Stimulated activated CD8-positive, alpha-beta memory T cell treated with anti-CD3 and anti-CD28 coated beads, Interleukin-15, amount 100 ng/mL, for 24 hours (primary cell): ENCODE measurements around the gene CBX3.
"Not testable (repeated sequence)": the region's sequence is repeated elsewhere in the genome, so short reads cannot be mapped to it uniquely, and the experiment has no call there.

Experiments
- DNase-seq: peaks from one replicate; pipeline ENCODE4 v3.0.0-alpha.2; 2020; ENCODE audit warnings: low read depth

Gene CBX3

DNA sequence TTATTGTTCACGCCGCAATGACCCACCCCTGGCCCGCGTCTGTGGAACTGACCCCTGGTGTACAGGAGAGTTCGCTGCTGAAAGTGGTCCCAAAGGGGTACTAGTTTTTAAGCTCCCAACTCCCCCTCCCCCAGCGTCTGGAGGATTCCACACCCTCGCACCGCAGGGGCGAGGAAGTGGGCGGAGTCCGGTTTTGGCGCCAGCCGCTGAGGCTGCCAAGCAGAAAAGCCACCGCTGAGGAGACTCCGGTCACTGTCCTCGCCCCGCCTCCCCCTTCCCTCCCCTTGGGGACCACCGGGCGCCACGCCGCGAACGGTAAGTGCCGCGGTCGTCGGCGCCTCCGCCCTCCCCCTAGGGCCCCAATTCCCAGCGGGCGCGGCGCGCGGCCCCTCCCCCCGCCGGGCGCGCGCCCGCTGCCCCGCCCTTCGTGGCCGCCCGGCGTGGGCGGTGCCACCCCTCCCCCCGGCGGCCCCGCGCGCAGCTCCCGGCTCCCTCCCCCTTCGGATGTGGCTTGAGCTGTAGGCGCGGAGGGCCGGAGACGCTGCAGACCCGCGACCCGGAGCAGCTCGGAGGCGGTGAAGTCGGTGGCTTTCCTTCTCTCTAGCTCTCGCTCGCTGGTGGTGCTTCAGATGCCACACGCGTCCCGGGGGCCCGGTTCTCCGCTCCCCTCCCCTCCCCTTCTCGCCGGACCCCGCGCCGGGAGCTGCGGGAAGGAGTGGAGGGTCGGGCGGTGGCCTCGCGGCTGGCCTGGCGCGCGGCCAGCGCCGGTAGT lies at the start of gene CBX3:
TSS of gene CBX3 (plus strand) at position 499 of the 772 bp plus-strand sequence. CDS start 1,254 bp downstream, outside the sequence.
- peak; percentile 77 for DNase-seq

- peak; percentile 65 for DNase-seq
These were observed 49.4 kb upstream of the CBX3 start, which contains the start of gene NFE2L3 for GRCh38 chr7:26151953-26152781. Gene NFE2L3 (plus strand): TSS chr7:26152198. CDS start chr7:26152499, 301 bp downstream.

GRCh38 chr7:26152782-26153240 lies 48.7 kb upstream of the CBX3 start:
- DNase-seq: not testable (repeated sequence)

GRCh38 chr7:26153241-26153822 lies 48.2 kb upstream of the CBX3 start:
- no peak for DNase-seq

- DNase-seq: no peak
These were observed 47.4 kb upstream of the CBX3 start for GRCh38 chr7:26153823-26154783.

DNA sequence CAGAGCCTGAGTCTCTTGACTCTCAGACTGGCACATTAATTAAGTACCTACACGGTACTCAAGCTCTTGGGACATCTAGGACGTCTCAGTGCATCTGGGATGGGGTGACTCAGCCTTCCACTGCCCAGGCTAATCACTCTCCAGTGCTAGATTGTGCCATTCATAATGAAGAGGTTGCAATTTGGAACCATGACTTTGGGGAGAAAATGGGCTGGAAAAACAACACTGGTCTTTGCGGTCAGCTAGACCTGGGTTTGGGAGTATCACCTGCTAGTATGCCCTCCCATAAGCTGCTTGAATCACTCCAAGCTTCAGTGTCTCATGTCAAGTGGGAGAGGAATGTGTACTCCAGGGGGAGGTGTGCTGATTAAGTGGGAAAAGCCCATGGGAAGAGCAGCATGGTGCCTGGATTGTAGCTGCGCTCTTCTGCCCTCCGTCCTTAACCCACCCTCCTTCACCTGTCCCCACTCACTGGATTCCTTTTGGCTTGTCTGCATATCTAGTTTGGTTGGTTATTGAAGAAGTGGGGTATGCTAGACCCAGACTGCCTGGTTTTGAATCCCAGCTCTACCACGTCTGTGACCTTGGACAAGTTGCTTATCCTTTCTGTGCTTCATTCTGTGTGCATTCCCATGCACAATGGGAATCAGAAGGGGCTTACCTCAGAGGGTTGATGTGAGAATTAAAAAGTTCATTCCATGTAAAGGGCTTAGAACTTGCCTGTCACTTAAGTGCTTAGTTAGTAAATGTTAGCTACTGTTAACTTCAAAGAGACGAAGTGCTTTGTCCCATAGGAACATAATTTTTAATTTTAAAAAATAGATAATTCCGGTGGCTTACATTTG lies 45.8 kb upstream of the CBX3 start:
- DNase-seq: no peak

DNA sequence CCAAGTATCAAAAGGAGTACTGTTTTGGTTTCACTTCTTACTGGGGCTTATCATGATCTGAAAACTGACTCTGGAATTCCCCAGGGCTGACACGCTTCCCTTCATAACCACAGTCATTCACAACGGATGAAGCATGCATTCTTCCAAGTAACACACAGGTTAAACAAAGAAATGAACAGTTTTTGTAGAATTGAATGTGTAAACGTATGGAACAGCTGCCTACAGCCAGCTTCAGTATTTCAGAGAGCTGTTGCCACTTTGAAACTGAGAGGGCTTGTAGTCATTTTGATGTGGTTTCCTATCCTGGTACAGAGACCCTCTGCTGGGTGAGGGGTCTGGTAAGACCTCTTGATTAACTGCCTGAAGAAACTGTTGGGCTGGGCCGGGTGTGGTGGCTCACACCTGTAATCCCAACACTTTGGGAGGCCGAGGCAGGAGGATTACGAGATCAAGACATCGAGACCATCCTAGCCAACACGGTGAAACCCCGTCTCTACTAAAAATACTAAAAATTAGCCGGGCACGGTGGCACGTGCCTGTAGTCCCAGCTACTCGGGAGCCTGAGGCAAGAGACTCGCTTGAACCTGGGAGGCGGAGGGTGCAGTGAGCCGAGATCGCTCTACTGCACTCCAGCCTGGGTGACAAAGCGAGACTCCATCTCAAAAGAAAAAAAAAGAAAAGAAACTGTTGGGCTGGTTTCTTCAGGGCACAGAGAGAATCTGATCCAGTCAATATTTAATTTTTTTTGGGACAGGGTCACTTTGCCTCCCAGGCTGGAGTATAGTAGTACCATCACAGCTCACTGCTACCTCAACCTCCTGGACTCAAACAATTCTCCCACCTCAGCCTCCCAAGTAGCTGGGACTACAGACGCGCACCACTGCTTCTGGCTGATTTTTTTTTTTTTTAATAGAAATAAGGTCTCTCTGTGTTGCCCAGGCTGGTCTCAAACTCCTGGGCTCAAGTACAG lies 44.8 kb upstream of the CBX3 start:
- no peak for DNase-seq

DNA sequence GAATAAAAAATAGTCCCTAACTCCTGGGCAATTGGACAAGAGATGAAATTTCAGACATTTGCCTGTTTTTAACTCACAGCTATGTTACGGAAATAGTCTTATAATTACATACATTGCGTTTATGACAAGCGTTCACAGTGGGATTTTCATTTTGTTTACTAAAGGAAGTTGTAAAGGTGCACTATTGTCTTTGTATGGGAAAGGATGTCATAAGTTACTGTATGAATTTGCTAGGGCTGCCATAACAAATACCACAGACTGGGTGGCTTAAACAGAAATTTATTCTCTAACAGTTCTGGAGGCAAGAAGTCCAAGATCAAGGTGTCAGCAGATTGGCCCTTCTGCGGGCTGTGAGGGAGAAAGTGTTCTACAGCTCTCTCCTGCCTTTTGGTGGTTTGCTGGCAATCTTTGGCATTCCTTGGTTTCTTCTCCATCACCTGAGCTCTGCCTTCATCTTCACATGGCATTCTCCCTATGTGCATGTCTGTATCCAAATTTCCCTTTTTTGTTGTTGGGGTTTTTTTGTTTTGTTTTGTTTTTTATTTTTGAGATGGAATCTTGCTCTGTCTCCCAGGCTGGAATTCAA lies 43.9 kb upstream of the CBX3 start:
- no peak for DNase-seq

GRCh38 chr7:26159243-26159642 lies 42.3 kb upstream of the CBX3 start:
- DNase-seq: no peak

GRCh38 chr7:26160896-26161295 lies 40.6 kb upstream of the CBX3 start:
- no peak for DNase-seq

- DNase-seq: no peak
These were observed 39.1 kb upstream of the CBX3 start for GRCh38 chr7:26162431-26162830.

DNA sequence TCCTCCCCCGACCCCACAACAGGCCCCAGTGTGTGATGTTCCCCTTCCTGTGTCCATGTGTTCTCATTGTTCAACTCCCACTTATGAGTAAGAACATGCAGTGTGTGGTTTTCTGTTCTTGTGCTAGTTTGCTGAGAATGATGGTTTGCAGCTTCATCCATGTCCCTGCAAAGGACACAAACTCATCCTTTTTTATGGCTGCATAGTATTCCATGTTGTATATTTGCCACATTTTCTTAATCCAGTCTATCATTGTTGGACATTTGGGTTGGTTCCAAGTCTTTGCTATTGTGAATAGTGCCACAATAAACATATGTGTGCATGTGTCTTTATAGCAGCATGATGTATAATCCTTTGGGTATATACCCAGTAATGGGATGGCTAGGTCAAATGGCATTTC lies 37.7 kb upstream of the CBX3 start:
- DNase-seq: not testable (repeated sequence)

DNA sequence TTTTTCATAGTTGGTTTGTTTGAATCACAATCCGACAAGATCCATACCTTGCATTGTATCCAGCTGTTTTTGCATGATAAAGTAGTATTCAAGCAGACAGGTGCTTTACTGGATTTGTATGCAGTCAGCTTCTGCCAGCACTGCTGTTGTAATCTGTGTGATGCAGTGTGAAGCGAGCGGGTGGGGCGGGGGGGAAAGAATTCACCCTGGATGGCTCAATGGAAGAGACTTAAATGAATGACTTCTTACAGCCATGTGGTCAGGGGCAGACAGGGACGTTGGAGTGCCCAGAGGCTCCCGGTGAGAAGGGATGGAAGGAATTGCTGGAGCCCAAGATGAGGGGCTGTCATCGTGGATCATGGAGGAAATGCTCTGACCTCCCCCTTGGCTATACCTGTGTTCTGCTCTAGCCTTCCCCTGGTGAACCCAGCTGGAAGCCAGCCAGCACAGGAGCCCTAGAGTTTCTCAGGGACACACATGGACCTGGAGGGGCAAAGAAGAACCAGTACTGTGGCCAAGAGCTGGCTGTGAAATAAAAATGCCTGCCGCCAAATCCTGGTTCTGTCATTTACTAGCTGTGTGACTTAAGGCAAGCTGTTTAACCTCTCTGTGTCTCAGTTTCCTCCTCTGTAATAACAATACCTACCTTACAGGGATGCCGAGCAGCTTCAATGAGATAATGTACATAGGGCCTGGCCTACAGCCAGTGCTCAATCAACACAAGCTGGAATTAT lies 35.4 kb upstream of the CBX3 start:
- no peak for DNase-seq

GRCh38 chr7:26166684-26167266 lies 34.8 kb upstream of the CBX3 start:
- no peak for DNase-seq

DNA sequence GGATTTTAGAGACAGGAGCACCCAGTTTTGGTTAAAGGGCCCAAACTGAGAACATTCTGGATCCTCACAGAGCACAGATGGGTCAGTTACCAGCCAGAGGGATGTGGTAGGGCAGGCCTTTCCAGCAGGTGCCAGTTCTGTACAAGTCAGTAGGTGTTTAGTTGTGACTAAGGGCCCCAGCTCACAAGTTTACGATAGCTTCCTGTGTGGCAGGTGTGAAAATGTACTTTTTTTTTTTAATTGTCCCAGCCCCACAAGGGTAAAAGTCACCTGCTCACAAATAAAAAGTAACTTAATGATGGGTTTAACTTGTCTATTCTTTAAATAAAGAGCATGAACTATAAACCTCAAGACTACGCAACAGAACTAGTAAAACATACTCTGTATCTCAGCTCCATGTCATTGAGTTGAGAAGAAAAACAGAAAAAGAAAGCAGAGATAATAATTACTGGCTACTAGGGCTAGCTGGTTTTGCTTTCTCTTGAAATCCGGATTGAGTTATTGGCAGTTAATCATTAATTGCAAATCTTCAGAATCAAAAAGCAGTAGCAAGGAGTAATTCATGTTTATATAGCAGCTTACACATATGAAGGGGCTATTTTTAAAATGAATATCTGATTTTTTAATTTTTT lies 34.1 kb upstream of the CBX3 start:
- no peak for DNase-seq

- no peak for DNase-seq
These were observed 33.0 kb upstream of the CBX3 start for GRCh38 chr7:26168458-26169023.

GRCh38 chr7:26169271-26169670 lies 32.3 kb upstream of the CBX3 start:
- no peak for DNase-seq
